Fibroblast of pulmonary artery (primary cell): ENCODE data around the gene RAB40A.

ENCODE experiments used
- DNase-seq: peaks from one replicate; pipeline ENCODE4 v3.0.0-alpha.2; 2010; ENCODE audit warnings: low read depth
- H3K4me3 ChIP-seq: replicated peaks from 2 replicates; pipeline ENCODE4 v1.5.1; 2011; ENCODE audit warnings: low read depth, mild to moderate bottlenecking, control low read depth, low read length, moderate library complexity
- TF ChIP-seq, protein P1 (sequence below): IDR thresholded peaks from 2 replicates; pipeline ENCODE4 v1.5.1; 2011; ENCODE audit warnings: mild to moderate bottlenecking, control low read depth, low read length, inconsistent platforms; ENCODE audit errors: missing control alignments

RAB40A gene

DNA sequence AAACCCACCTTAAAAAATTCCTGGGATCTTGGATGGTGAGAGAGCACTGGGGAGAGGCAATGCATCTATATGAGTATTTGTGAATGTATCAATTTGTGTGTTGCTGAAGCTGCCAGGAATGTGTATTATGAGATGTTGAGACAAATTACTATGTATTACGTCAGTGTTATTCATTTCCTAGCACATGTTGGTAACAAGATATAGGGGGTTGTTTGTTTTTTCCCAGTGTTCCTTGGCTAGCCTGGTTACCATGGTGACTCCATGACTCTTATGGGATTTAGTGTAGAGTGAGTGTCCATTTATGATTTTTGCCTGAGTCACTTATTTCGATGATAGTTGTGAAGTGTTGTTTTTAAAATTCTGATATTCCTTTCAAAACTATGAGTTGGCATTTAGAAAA is 65.6 kb downstream of the RAB40A start:
- H3K4me3 ChIP-seq: no peak overlapping the region
- DNase-seq: peak; percentile 96
- TF ChIP-seq, protein P1, sequence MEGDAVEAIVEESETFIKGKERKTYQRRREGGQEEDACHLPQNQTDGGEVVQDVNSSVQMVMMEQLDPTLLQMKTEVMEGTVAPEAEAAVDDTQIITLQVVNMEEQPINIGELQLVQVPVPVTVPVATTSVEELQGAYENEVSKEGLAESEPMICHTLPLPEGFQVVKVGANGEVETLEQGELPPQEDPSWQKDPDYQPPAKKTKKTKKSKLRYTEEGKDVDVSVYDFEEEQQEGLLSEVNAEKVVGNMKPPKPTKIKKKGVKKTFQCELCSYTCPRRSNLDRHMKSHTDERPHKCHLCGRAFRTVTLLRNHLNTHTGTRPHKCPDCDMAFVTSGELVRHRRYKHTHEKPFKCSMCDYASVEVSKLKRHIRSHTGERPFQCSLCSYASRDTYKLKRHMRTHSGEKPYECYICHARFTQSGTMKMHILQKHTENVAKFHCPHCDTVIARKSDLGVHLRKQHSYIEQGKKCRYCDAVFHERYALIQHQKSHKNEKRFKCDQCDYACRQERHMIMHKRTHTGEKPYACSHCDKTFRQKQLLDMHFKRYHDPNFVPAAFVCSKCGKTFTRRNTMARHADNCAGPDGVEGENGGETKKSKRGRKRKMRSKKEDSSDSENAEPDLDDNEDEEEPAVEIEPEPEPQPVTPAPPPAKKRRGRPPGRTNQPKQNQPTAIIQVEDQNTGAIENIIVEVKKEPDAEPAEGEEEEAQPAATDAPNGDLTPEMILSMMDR: no peak
